LNCAP (cell line): ENCODE measurements around the gene DGKB.

Experiments used
- CTCF ChIP-seq: fragments of 450-650 bp; IDR thresholded peaks from 2 replicates; pipeline ENCODE4 v1.5.1; 2017; ENCODE audit warnings: mild to moderate bottlenecking

DGKB gene

GRCh38 chr7:14892961-14893360, 9.6 kb downstream of the DGKB start:
- no peak for TF ChIP-seq CTCF

- no peak for TF ChIP-seq CTCF
Observed at GRCh38 chr7:14891289-14891688, 11.3 kb downstream of the DGKB start.

GRCh38 chr7:14888962-14889361, 13.6 kb downstream of the DGKB start:
- TF ChIP-seq CTCF: no peak

GRCh38 chr7:14886533-14886932, 16.0 kb downstream of the DGKB start:
- no peak for TF ChIP-seq CTCF

GRCh38 chr7:14875941-14876587, 26.5 kb downstream of the DGKB start:
- TF ChIP-seq CTCF: no peak

GRCh38 chr7:14871880-14872279, 30.7 kb downstream of the DGKB start:
- no peak for TF ChIP-seq CTCF

GRCh38 chr7:14870394-14870793, 32.2 kb downstream of the DGKB start:
- no peak for TF ChIP-seq CTCF

GRCh38 chr7:14868937-14869336, 33.6 kb downstream of the DGKB start:
- no peak for TF ChIP-seq CTCF
